Right ventricle myocardium inferior (tissue), 1 donor: Measurements from ENCODE around the gene NUMB. TPM values are rescaled to one million over a fixed set of nuclear protein-coding genes. Genes with fewer than 3 reads are reported as not detected.
A peak's percentile ranks its signal among the peaks of the same experiment; 100 is the strongest.

Experiments used
- ATAC-seq: fragments of 200-7000 bp; cut with Tn5 transposase; one replicate; pipeline ENCODE4 v1.9.1; 2020; ENCODE audit warnings: mild to moderate bottlenecking, moderate library complexity
- DNase-seq: peaks from one replicate; pipeline ENCODE4 v3.0.0; 2021; ENCODE audit errors: missing footprints
- intact Hi-C: fragments of 100-400 bp; cut with DNase I; formaldehyde crosslinking; loops from one replicate; pipeline ENCODE4 v1.11.0; 2022
- total RNA-seq: library from RNA; stranded (reverse); fragmentation: NEBNext Ultra II Directional; extraction: Animal tissue kit (Norgen Biotek cat#: 25700); gene quantifications from one replicate; pipeline ENCODE4 v1.2.1, GENCODE V29; 2021
- donor health status: DM: no; HTN: yes; CAD: no; lungs with severe emphysema.

The NUMB gene
- total RNA-seq, 1 donor from 2014 or later, result 39.8 TPM

DNA sequence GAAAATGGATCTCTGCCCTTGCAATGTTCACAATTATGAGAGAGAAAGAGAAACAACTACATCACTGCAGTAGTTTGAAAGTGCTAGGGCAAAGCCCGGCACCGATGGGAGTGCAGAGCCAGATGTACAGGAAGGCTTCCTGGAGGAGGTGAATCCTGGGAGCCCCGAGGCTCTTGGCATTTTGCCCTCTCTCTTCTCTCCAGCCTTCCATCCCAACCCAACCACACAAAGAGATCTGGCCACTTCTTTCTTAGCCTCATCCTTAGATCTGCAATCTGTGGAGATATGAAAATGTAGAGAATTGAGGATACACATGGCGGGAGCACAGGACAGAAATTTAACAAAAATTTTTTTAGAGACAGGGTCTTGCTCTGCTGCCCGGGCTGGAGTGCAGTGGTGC, 224.3 kb downstream of the NUMB start:
- intact Hi-C loops, result no loop called here
- no peak for ATAC-seq
- no peak for DNase-seq

DNA sequence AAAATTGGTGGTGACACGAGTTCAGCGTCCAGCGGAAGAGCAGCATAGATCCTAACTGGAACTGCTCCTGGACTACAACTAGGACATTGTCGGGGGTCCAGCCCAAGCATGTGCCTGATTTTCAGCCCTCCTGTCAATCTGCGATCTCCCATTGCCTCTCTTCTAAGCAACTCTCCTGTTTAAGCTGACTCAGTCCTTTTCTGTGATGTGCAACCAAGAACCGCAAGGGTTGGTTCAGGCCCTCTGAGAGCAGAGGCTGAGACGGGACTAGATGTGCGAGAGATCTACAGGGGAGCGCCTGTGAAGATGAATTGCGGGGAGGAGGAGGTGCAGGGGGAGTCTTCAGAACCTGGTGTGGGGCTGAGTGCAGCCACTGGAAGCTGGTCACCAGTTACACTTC, 224.8 kb downstream of the NUMB start:
- no peak for ATAC-seq
- no peak for DNase-seq
- intact Hi-C loops, result no loop called here

DNA sequence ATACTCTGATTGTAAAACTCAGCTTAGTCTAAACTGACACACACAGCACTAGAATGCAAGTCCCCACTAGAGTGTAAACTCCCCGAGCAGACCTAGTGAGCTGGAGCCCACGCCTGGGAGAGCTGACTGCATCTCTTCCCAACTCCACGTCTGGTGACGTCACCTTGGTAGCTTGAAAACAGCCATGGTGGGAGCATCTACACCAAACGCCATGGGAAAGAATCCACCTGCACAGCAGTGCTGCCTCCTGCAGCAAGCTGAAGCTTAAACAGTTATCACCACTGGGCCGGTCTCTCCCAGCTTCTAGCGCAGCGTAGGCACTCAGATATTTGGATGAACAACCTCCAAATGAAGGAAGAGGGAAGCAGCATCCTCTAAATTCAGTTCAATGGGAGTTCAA, 225.4 kb downstream of the NUMB start:
- ATAC-seq (no peak), DNase-seq (no peak)
- intact Hi-C loops, result no loop called here

GRCh38 chr14:73231981-73232851, 226.1 kb downstream of the NUMB start:
- ATAC-seq, result no peak
- intact Hi-C loops, result no loop called here
- DNase-seq, result no peak

DNA sequence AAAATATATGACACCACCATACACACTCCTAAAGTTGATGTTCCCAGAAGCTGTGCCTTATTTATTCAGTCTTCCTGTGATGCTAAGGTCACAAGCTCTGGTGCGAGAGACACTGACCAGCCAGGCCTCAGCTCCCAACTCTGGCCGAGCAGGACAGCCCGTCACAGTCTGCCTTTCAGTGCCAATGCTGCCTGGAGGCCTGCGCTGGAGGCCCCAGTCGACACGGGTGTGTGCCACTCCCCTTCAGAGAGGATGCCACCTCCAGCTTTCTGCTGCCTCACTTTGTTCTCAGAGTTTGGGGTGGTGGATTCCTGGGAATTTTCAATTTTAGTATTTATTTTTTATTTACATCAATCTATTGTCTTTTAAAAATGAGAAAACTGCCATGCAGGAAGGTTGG, 228.3 kb downstream of the NUMB start:
- DNase-seq (no peak), ATAC-seq (no peak)
- intact Hi-C loops, result no loop called here

GRCh38 chr14:73227812-73228781, 230.2 kb downstream of the NUMB start:
- DNase-seq (no peak), ATAC-seq (peak; percentile 70)
- intact Hi-C loops, result no loop called here

DNA sequence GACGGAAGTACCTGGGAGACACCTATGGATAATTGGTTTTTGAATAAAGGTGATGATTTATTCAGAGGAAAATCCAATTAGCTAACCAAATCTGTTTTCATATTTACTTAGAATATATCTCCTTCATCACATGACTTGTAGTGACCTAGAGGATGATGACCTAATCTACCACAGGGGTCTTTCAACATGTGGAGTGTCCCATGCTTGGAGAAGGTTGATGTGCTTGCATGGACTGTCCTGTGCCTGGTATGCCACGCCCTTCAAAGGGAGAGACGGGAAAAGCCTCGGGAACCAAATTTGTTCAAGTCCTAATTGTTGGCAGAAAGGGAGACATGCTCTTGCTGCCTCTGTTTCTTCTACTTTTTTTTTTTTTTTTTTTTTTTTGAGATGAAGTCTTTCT, 232.8 kb downstream of the NUMB start:
- intact Hi-C loops, result no loop called here
- ATAC-seq (no peak), DNase-seq (no peak)

Other genes with a start within 250 kb of the NUMB start
- 2.5 TPM for gene PAPLN, start 221.0 kb downstream of the NUMB start, total RNA-seq
- gene RIOX1, start 32.4 kb upstream of the NUMB start, total RNA-seq, result 7.6 TPM
- 29.6 TPM for gene ACOT1, start 78.6 kb upstream of the NUMB start, total RNA-seq
- gene HEATR4, start 100.4 kb upstream of the NUMB start, total RNA-seq, result not detected
- gene ACOT2, start 110.7 kb upstream of the NUMB start, total RNA-seq, result 232 TPM
- gene ACOT4, start 133.3 kb upstream of the NUMB start, total RNA-seq, result 0.97 TPM
- not detected for gene ACOT6, start 154.0 kb upstream of the NUMB start, total RNA-seq
- 16.4 TPM for gene DNAL1, start 186.4 kb upstream of the NUMB start, total RNA-seq